HG03066 (cell line): ENCODE results near the gene CRABP1.
A peak's percentile ranks its signal among the peaks of the same experiment; 100 is the strongest.

ENCODE experiments used
- ATAC-seq: cut with Tn5 transposase; IDR thresholded peaks from one replicate; pipeline ENCODE4 v1.9.1; 2021; ENCODE audit warnings: low read depth; ENCODE audit not compliant: unreplicated experiment

CRABP1 gene

GRCh38 chr15:78340231-78341056, at the start of gene CRABP1:
Gene CRABP1, plus strand, starts transcription at chr15:78340353. Its CDS starts 76 bp downstream, at chr15:78340429.
- no peak for ATAC-seq

DNA sequence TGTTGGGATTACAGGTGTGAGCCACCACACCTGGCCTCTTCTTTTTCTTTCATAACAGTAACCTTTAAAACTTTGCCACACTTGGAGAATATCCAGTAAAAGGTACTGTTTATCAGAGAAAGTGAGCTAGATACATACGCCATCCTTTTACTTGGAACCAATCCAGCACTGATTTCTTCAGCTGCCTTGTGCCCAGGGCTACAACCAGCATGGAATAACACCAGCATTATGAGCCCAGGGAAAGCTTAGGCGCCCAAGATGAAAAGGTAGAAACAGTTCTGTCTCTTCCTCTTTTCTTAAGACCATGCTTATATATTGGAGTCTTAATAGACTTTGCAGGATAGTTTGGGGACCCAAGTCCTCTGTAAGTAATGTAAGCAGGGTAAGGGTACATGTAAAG, 49.1 kb upstream of the CRABP1 start:
- ATAC-seq, result no peak

DNA sequence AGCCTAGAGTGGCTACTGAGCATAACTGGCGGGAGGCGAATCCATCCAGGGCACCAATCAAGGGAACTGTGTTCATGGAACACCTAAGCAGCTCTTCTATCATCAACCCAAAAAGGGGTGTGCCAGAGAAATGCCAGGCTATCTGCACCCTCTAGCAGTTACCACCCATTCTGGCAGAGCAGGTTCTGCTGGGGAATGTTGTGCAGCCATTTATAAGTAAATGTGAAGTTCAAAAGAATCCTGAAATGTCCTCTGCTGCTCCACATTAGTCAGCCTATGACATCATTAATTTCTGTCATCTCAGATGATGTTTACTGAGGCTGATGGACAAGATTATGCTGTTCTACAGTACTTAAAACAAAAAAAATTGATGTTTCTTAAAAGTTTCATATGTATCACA, 48.5 kb upstream of the CRABP1 start:
- ATAC-seq, result no peak

DNA sequence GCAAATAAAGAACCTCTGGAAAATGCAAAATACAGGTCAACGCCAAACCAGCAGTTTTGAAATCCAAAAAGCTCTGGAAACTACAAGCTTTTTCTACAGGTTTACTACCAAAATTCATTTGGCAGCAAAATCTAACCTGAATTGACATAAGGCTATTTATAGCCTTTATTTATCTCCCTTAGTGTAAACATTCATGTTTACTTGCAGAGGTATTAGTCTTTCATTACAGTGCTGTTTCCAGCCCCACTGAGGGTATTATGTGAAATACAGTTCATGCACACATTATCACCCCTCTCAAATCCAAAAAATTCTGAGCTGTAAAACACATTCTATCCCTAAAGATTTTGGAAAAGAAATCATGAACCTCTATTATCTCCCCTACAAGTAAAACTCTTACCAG, 47.9 kb upstream of the CRABP1 start:
- no peak for ATAC-seq

DNA sequence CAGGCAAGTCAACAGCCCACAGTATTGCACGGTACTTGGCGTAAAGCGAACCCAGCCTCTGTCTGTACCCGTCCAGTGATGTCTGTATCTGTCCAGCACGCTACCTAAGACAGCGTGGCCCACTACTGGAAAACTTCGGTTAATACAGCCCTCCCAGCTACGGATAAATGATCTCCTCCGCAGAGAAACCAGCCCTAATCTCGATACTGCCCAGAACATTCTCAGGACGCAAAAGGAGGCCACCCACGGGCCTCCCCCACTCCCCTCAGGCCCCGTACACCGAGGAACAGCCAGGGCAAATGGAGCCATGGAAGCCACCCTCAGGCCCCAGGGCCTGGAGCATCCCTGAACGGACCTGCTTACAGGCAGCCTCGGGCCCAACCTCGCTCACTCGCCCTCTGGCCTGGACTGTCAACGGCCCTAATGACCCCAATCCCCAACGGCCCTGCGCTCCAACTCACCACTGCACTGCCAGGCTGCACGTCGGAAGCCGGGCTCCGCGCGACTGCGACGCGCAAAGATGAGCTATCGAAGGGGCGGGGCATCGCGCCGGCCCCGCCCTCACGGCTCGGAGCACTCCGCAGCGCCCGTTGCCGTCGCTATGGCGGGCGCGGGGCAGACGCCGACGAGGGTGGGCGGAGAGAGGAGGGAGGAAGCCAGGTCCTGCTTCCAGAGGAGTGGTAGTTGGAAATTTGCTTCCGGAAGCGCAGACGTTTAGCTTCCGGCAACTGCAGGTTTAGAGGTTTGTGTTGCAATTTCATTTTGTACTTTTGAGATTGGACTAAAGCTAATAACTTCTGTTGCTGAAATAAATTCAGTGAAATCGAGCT, 40.8 kb upstream of the CRABP1 start, which contains the start of gene SKIC8:
TSS of gene SKIC8 (minus strand) at position 509 of the 830 bp plus-strand sequence. CDS start 3,923 bp downstream, outside the sequence.
- ATAC-seq, result peak; percentile 87

DNA sequence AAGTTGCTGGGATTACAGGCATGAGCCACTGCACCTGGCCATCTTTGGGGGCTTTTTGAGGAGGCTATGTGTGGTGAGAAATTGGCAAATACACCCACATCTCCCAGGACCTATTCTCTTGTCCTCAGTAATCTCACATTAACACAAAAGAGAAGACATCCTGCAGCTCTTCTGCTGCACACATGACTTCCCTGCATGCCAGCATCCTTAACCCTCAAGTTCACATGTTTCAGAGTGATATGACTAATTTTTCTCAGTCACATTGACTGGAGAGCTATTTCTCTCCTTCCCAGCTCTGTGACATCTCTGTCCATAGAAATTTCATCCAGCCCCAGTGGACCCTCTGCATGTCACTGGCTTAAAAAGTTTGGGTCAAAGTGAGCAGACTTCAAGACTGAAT, 38.8 kb upstream of the CRABP1 start:
- ATAC-seq, result no peak

- no peak for ATAC-seq
These were observed 38.3 kb upstream of the CRABP1 start for GRCh38 chr15:78301828-78302227.

- ATAC-seq, result no peak
These were observed 37.4 kb upstream of the CRABP1 start for GRCh38 chr15:78302579-78303312.

DNA sequence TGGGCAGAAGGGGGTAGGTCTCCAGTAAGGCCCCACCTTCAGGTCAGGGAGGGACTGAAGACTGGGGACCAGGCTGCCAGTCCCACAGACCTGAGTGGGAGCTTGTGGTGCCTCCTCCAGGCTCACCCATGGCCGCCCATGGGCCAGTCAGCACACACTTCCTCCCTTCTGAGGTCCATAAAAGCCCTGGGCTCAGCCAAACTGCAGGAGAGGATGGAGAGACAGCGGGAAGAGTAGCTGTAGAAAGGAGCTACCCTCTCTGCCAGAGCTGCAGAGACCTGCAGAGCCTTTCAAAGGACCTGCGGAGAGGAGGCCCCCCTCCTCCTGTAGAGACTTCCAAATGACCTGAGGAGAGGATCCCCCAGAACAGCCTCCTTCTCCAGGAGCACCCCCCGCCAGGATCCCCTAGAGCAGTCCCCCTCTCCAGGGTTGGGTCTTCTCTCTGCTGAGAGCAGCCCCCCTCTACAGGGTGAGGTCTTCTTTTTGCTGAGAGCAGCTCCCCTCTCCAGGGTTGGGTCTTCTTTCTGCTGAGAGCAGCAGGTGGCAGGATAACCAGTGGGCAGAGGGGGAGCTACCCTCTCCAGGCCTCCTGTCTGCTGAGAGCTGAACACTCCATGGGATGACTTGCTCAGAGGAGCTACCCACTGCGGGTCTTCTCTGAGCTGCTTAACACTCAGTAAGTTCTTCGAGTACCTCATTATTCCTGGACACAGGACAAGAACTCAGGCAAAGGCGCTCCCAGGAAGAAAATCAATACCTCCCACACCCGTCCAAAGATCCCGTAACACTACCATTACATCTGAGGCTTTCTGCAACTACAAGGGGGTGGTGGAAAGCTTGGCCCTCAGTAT, 35.7 kb upstream of the CRABP1 start:
- no peak for ATAC-seq

GRCh38 chr15:78306176-78306774, 33.9 kb upstream of the CRABP1 start:
- ATAC-seq, result no peak

- no peak for ATAC-seq
These were observed 32.2 kb upstream of the CRABP1 start for GRCh38 chr15:78307976-78308375.

- ATAC-seq, result no peak
These were observed 31.6 kb upstream of the CRABP1 start for GRCh38 chr15:78308422-78309032.

GRCh38 chr15:78311292-78311691, 28.9 kb upstream of the CRABP1 start:
- no peak for ATAC-seq

- ATAC-seq, result no peak
These were observed 27.6 kb upstream of the CRABP1 start for GRCh38 chr15:78312536-78312935.

DNA sequence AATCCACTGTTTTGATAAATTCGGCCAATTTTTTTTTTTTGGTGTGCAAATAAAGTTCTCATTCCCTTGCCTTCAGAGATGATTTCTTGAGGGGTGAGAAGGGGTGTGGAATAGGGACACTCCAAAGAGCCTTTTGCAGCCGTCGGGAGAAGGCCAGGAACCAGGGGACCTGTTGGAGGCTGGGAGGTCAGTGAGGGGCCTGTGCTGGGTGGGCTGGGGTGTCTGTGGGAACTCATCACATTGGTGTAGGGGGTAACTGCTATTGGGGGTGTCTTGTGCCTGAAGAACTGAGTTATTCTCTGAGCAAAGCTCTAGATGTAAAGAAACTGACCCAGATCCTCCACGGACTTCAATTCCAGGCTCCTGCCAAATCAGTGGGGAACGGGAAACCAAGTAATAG, 27.2 kb upstream of the CRABP1 start:
- ATAC-seq, result no peak

- ATAC-seq, result no peak
These were observed 26.8 kb upstream of the CRABP1 start for GRCh38 chr15:78313383-78313782.

- no peak for ATAC-seq
These were observed 26.0 kb upstream of the CRABP1 start for GRCh38 chr15:78314181-78314581.

DNA sequence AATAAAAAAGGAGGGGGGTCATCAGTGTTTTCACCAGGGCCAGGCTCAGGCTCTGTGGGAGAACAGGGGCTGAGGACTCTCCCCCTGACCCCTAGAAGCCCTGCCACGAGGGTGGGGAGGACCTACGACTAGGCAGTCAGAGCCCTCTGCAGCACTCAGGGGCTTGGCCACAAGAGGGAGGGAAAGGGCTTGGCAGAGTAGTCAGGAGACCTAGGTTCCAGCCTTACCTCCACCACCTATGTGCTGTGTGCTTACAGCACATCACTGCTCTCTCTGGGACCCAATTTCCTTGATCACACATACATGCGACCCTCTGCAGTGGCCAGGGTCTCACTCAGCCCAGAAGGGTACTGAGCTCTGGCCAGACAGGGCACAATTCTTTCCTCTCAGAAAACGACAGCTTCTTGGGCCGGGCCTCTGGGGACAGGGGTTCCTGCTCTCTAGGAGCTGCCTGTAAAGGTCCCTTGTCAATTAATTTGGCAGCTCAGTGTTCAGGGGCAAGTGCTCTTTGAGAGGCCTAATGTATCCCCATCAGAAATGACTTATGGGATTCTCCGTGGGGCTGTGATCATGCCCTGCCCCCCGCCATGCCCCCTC, 24.4 kb upstream of the CRABP1 start:
- ATAC-seq, result no peak
